Measurements from ENCODE around the gene CD9. TPM values are rescaled to one million over a fixed set of nuclear protein-coding genes. Genes with fewer than 3 reads are reported as not detected.

CD9 gene
- total RNA-seq, 2 donors from 2014 or later: 66.6 to 91.3 TPM

GRCh38 chr12:6254491-6254890, 54.3 kb downstream of the CD9 start:
- no peaks in the 10 kb centered on the region for H3K9me3 ChIP-seq
- WGBS, 2 donors: 80 to 87% methylated on average over 8 of the region's 8 CpGs
- H3K4me3 ChIP-seq: no peak overlapping the region
- intact Hi-C loops (cut with DNase I): no loop called here
- no peak overlapping the region for H3K27ac ChIP-seq
- peaks cover 7% of the 10 kb centered on the region for H3K4me1 ChIP-seq
- H3K27me3 ChIP-seq: no peaks in the 10 kb centered on the region
- TF ChIP-seq CTCF (IDR thresholded peaks at IDR 0.05) (no peak), POLR2A (IDR thresholded peaks at IDR 0.05) (no peak)
- no peak for ATAC-seq
- DNase-seq: no peak
- H3K36me3 ChIP-seq (replicated peaks in 1 of 2; ENCODE audit: insufficient read depth in 1 of 2, low read depth in 2 of 2): no peaks in the 10 kb centered on the region

GRCh38 chr12:6257007-6257406, 56.8 kb downstream of the CD9 start:
- intact Hi-C loops (cut with DNase I): no loop called here
- DNase-seq (no peak), ATAC-seq (no peak)
- TF ChIP-seq CTCF (IDR thresholded peaks at IDR 0.05) (no peak), POLR2A (IDR thresholded peaks at IDR 0.05) (no peak)
- no peaks in the 10 kb centered on the region for H3K36me3 ChIP-seq (replicated peaks in 1 of 2; ENCODE audit: insufficient read depth in 1 of 2, low read depth in 2 of 2)
- no peaks in the 10 kb centered on the region for H3K27me3 ChIP-seq
- H3K4me1 ChIP-seq: no peaks in the 10 kb centered on the region
- no peak overlapping the region for H3K4me3 ChIP-seq
- H3K9me3 ChIP-seq: no peaks in the 10 kb centered on the region
- no peak overlapping the region for H3K27ac ChIP-seq
- WGBS, 2 donors: 81 to 91% methylated on average over 6 of the region's 6 CpGs

DNA sequence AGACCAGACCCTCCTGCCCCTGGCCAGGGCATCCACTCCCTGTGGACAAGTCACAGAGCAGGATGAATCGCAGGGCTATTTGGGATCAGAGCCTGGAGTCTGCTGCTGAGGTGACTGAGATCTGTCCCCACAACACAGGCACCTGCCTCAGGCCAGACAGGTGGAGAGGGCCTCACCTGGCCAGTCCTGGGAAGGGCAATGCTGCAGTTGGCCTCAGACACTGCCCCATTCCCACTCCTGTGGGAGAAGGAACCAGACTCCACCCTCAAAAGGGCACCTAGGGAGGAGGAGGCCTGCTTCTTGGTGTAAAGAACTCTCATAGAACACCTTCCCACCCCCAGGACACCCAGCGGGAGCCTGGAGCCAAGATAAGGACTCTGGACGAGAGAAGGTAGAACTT, 62.0 kb downstream of the CD9 start:
- DNase-seq (no peak), ATAC-seq (no peak)
- H3K27ac ChIP-seq: no peak overlapping the region
- WGBS, 2 donors: 79 to 88% methylated on average over 2 to 3 of the region's 3 CpGs
- H3K9me3 ChIP-seq: no peaks in the 10 kb centered on the region
- TF ChIP-seq POLR2A (IDR thresholded peaks at IDR 0.05): no peak
- no peak for TF ChIP-seq CTCF (IDR thresholded peaks at IDR 0.05)
- H3K4me3 ChIP-seq: no peak overlapping the region
- intact Hi-C loops (cut with DNase I): no loop called here
- H3K36me3 ChIP-seq (replicated peaks in 1 of 2; ENCODE audit: insufficient read depth in 1 of 2, low read depth in 2 of 2): no peaks in the 10 kb centered on the region
- peaks cover 20% of the 10 kb centered on the region for H3K4me1 ChIP-seq
- H3K27me3 ChIP-seq: no peaks in the 10 kb centered on the region

- ATAC-seq: no peak
- WGBS, 2 donors: 50 to 51% methylated on average over 2 of the region's 2 CpGs
- H3K27ac ChIP-seq: no peak overlapping the region
- no peaks in the 10 kb centered on the region for H3K27me3 ChIP-seq
- intact Hi-C loops (cut with DNase I): no loop called here
- no peak for TF ChIP-seq POLR2A (IDR thresholded peaks at IDR 0.05)
- no peak for TF ChIP-seq CTCF (IDR thresholded peaks at IDR 0.05)
- H3K4me3 ChIP-seq: no peak overlapping the region
- H3K36me3 ChIP-seq (replicated peaks in 1 of 2; ENCODE audit: insufficient read depth in 1 of 2, low read depth in 2 of 2): no peaks in the 10 kb centered on the region
- no peaks in the 10 kb centered on the region for H3K9me3 ChIP-seq
- peaks cover 24% of the 10 kb centered on the region for H3K4me1 ChIP-seq
- no peak for DNase-seq
These were observed 62.4 kb downstream of the CD9 start for GRCh38 chr12:6262623-6263022.

- Histone ChIP-seq H3K4me3 (no peak overlapping the region), H3K27ac (peak overlapping the region in 2 of 4 donors; percentile 14 to 63), H3K36me3 (replicated peaks in 1 of 2; ENCODE audit: insufficient read depth in 1 of 2, low read depth in 2 of 2) (no peaks in the 10 kb centered on the region), H3K4me1 (peaks cover 31% of the 10 kb centered on the region), H3K9me3 (no peaks in the 10 kb centered on the region), H3K27me3 (no peaks in the 10 kb centered on the region)
- ATAC-seq (peak; percentile 9), DNase-seq (no peak)
- WGBS, 2 donors: 66 to 88% methylated on average over 1 to 4 of the region's 4 CpGs
- no peak for TF ChIP-seq POLR2A (IDR thresholded peaks at IDR 0.05)
- no peak for TF ChIP-seq CTCF (IDR thresholded peaks at IDR 0.05)
- intact Hi-C loops (cut with DNase I): no loop called here
These were observed 63.7 kb downstream of the CD9 start for GRCh38 chr12:6263931-6264330.
